ENCODE results near the gene GREM2.

GREM2 gene

DNA sequence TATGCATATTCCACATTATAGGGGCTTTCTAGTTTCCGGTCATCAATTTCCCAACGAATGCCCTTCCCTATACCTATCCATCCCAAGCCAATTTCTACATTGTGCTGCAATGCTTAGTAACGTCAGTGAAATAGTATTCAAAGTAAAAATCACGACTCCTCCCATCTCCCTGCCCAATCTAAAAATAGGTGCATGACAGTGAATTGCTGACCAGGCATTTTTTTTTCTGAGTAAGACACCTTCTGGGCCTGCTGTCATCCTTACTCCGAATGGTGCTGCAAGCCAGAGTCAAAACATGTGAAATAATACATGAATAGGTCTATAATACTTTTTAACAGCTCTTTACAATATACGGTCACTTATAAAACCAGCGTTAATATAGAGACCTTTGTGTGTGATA lies 120.2 kb downstream of the GREM2 start:
- Histone ChIP-seq H3K9me3 (replicated peaks; ENCODE audit: insufficient read depth, low read length) (no peaks in the 10 kb centered on the region), H3K27ac (ENCODE audit: low read length) (no peak overlapping the region), H3K9me2 (replicated peaks; ENCODE audit: insufficient read depth, low read length) (no peaks in the 10 kb centered on the region), H3K79me2 (ENCODE audit: low read length) (no peaks in the 10 kb centered on the region), H3K4me1 (ENCODE audit: low read length) (no peaks in the 10 kb centered on the region), H3F3A (ENCODE audit: insufficient read depth, low read length) (no peaks in the 10 kb centered on the region), H3K9ac (ENCODE audit: low read length) (no peak overlapping the region), H3K4me3 (ENCODE audit: low read length) (no peak overlapping the region), H4K20me1 (ENCODE audit: insufficient read depth, low read length) (no peaks in the 10 kb centered on the region), H3K4me2 (ENCODE audit: low read depth, low read length) (no peak overlapping the region), H3K27me3 (replicated peaks; ENCODE audit: insufficient read depth, low read length) (no peaks in the 10 kb centered on the region), H3K36me3 (replicated peaks; ENCODE audit: insufficient read depth, low read length) (no peaks in the 10 kb centered on the region), H2AFZ (ENCODE audit: low read length) (no peak overlapping the region)
- no peak for DNase-seq
- no peak for TF ChIP-seq EZH2 (optimal IDR thresholded peaks at IDR 0.05; ENCODE audit: low read depth, low read length)
- TF ChIP-seq, protein P1, sequence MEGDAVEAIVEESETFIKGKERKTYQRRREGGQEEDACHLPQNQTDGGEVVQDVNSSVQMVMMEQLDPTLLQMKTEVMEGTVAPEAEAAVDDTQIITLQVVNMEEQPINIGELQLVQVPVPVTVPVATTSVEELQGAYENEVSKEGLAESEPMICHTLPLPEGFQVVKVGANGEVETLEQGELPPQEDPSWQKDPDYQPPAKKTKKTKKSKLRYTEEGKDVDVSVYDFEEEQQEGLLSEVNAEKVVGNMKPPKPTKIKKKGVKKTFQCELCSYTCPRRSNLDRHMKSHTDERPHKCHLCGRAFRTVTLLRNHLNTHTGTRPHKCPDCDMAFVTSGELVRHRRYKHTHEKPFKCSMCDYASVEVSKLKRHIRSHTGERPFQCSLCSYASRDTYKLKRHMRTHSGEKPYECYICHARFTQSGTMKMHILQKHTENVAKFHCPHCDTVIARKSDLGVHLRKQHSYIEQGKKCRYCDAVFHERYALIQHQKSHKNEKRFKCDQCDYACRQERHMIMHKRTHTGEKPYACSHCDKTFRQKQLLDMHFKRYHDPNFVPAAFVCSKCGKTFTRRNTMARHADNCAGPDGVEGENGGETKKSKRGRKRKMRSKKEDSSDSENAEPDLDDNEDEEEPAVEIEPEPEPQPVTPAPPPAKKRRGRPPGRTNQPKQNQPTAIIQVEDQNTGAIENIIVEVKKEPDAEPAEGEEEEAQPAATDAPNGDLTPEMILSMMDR (IDR thresholded peaks at IDR 0.05; ENCODE audit: low read length): no peak
- no peak for TF ChIP-seq EZH2phosphoT487 (IDR thresholded peaks at IDR 0.05; ENCODE audit: low read length)

DNA sequence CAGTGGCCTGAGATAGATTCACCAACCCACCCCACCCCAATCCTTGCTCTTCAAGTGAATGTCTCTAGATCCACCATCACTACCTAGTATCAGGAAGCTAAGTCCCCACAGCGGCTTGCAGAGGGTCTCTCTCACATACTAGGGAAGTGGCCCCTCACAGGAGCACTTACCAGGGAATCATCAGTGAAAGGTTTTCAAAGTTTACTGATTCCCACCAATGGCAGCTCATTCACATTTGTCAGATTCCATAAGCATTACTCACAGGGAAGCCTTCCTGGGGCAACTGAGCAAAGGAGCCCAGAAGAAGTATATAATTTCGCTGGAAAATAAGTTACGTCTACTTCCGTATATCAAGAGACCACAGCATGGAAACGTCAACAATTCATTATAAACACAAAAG lies 120.8 kb downstream of the GREM2 start:
- no peaks in the 10 kb centered on the region for H3K79me2 ChIP-seq (ENCODE audit: low read length)
- no peak overlapping the region for H2AFZ ChIP-seq (ENCODE audit: low read length)
- no peaks in the 10 kb centered on the region for H3K9me2 ChIP-seq (replicated peaks; ENCODE audit: insufficient read depth, low read length)
- no peak overlapping the region for H3K9ac ChIP-seq (ENCODE audit: low read length)
- H3F3A ChIP-seq (ENCODE audit: insufficient read depth, low read length): no peaks in the 10 kb centered on the region
- H3K27me3 ChIP-seq (replicated peaks; ENCODE audit: insufficient read depth, low read length): no peaks in the 10 kb centered on the region
- TF ChIP-seq EZH2phosphoT487 (IDR thresholded peaks at IDR 0.05; ENCODE audit: low read length): no peak
- no peak for TF ChIP-seq EZH2 (optimal IDR thresholded peaks at IDR 0.05; ENCODE audit: low read depth, low read length)
- TF ChIP-seq, protein P1 (IDR thresholded peaks at IDR 0.05; ENCODE audit: low read length): no peak
- H3K4me1 ChIP-seq (ENCODE audit: low read length): no peaks in the 10 kb centered on the region
- H4K20me1 ChIP-seq (ENCODE audit: insufficient read depth, low read length): no peaks in the 10 kb centered on the region
- no peak overlapping the region for H3K27ac ChIP-seq (ENCODE audit: low read length)
- DNase-seq: no peak
- no peak overlapping the region for H3K4me3 ChIP-seq (ENCODE audit: low read length)
- H3K9me3 ChIP-seq (replicated peaks; ENCODE audit: insufficient read depth, low read length): no peaks in the 10 kb centered on the region
- H3K4me2 ChIP-seq (ENCODE audit: low read depth, low read length): no peak overlapping the region
- H3K36me3 ChIP-seq (replicated peaks; ENCODE audit: insufficient read depth, low read length): no peaks in the 10 kb centered on the region

DNA sequence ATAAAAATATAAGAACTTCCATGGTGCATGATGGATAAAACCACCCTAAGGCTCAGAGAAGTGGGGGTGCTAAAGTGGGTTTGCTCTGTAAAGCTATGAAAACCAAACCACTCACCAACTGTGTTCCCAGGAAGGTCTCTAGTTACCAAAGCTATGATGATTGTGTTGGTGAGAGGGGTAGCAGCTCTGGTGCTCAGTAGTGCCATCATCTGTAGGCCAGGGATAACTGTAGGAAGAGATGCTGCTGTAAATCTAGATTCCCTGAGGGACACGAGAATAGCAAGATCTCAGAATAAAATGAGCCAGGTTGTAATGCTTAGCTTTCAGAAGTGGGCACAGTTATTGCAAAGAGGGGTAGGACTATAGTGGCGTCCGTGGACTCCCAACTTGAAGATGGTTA lies 124.5 kb downstream of the GREM2 start:
- Histone ChIP-seq H3K36me3 (replicated peaks; ENCODE audit: insufficient read depth, low read length) (no peaks in the 10 kb centered on the region), H3K27me3 (replicated peaks; ENCODE audit: insufficient read depth, low read length) (no peaks in the 10 kb centered on the region), H3K4me3 (ENCODE audit: low read length) (no peak overlapping the region), H3K27ac (ENCODE audit: low read length) (no peak overlapping the region), H3K9me2 (replicated peaks; ENCODE audit: insufficient read depth, low read length) (no peaks in the 10 kb centered on the region), H2AFZ (ENCODE audit: low read length) (no peak overlapping the region), H3K4me1 (ENCODE audit: low read length) (no peaks in the 10 kb centered on the region), H3K4me2 (ENCODE audit: low read depth, low read length) (no peak overlapping the region), H3K9ac (ENCODE audit: low read length) (no peak overlapping the region), H4K20me1 (ENCODE audit: insufficient read depth, low read length) (no peaks in the 10 kb centered on the region), H3K9me3 (replicated peaks; ENCODE audit: insufficient read depth, low read length) (no peaks in the 10 kb centered on the region), H3K79me2 (ENCODE audit: low read length) (no peaks in the 10 kb centered on the region), H3F3A (ENCODE audit: insufficient read depth, low read length) (no peaks in the 10 kb centered on the region)
- DNase-seq: no peak
- no peak for TF ChIP-seq EZH2 (optimal IDR thresholded peaks at IDR 0.05; ENCODE audit: low read depth, low read length)
- TF ChIP-seq, protein P1 (IDR thresholded peaks at IDR 0.05; ENCODE audit: low read length): no peak
- no peak for TF ChIP-seq EZH2phosphoT487 (IDR thresholded peaks at IDR 0.05; ENCODE audit: low read length)

All from MM.1S (cell line).